PC-3 (cell line): Measurements from ENCODE around the gene UBAP1L.
"Not testable (repeated sequence)": the region's sequence is repeated elsewhere in the genome, so short reads cannot be mapped to it uniquely, and the experiment has no call there.

Source experiments
- CTCF ChIP-seq: fragments of 300-600 bp; sonication (generic); conservative IDR thresholded peaks from 2 replicates; pipeline ENCODE4 v1.5.1; 2017; ENCODE audit warnings: antibody characterized with exemption, low read depth, mild to moderate bottlenecking, low read length
- EZH2phosphoT487 ChIP-seq: fragments of 300-600 bp; sonication (generic); IDR thresholded peaks from 2 replicates; pipeline ENCODE4 v1.6.1; 2018; ENCODE audit warnings: mild to moderate bottlenecking, antibody characterized with exemption, low read length, borderline replicate concordance

- not testable (repeated sequence) for TF ChIP-seq EZH2phosphoT487, CTCF
These were observed 39.2 kb downstream of the UBAP1L start for GRCh38 chr15:65075607-65076395.
